ENCODE results near the gene EXTL1.

DNA sequence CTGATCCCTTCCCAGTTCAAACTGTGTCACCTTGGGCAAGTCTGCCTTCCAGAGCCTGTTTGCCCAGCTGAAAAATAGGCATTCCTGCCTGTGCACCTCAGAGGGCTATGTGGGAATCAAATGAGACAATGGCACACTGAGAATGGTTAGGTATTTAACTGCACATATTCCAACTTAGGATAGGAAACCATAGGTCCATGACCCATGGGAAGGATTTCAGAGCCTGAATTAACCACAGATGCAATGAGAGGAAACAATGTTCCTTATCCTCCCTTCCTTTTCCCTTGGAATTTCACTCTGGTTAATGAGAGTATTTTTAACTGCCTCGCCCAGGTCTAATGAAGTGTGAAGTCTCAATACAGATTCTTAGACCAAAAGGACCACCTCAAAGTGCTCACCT lies 36.4 kb upstream of the EXTL1 start:
- TF ChIP-seq, protein P1, sequence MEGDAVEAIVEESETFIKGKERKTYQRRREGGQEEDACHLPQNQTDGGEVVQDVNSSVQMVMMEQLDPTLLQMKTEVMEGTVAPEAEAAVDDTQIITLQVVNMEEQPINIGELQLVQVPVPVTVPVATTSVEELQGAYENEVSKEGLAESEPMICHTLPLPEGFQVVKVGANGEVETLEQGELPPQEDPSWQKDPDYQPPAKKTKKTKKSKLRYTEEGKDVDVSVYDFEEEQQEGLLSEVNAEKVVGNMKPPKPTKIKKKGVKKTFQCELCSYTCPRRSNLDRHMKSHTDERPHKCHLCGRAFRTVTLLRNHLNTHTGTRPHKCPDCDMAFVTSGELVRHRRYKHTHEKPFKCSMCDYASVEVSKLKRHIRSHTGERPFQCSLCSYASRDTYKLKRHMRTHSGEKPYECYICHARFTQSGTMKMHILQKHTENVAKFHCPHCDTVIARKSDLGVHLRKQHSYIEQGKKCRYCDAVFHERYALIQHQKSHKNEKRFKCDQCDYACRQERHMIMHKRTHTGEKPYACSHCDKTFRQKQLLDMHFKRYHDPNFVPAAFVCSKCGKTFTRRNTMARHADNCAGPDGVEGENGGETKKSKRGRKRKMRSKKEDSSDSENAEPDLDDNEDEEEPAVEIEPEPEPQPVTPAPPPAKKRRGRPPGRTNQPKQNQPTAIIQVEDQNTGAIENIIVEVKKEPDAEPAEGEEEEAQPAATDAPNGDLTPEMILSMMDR (IDR thresholded peaks at IDR 0.05), result no peak
- no peak for TF ChIP-seq POLR2A (IDR thresholded peaks at IDR 0.05)

Measured in thyroid gland (tissue), 4 donors.